ENCODE data around the gene RIC8B.

The RIC8B gene

DNA sequence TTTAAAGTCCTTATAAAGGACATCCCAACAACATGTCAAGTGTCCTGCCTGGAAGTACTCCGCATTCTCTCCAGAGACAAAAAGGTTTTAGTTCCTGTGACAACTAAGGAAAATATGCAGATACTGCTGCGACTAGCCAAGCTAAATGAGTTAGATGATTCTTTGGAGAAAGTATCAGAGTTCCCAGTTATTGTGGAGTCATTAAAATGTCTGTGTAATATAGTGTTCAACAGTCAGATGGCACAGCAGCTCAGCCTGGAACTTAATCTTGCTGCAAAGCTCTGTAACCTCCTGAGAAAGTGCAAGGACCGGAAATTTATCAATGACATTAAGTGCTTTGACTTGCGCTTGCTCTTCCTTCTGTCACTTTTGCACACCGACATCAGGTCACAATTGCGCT, 40.2 kb downstream of the RIC8B start:
- no peak for DNase-seq

DNA sequence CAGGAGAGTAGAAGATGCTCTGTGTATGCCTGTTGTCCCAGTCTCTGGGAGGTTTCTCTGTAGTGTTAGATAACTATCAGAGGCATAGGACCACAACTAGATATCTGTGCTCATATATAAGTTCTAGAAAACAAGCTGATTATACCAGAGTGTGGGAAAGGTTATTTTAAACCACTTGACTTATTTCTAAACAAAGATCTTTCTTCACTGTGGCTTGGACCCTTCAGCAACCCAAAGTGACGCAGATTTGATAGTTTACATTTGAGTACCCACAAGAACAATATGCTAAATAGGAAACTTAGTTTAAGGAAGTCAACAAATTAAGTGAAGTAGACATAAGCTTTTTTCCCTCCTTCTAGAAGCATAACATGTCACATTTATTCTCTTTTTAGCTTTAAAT, 41.3 kb downstream of the RIC8B start:
- DNase-seq: no peak

DNA sequence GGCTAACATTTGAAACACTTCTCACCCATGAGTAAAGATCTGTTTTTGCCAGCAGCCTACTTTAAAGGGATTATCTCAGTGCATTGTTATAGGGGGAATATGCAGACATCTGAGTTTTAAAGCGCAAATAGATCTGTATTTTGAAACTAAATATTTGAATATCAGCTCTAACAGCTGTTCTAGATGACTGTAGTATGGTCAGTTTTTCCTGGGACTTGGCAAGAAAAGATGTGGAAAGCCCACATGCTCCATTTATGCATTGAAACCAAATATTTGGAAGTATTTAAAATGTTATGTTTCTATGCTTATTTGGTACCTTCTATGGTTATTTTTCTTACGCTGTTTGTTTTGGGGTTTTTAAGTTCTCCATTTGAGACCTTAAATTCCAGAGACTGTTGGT, 41.7 kb downstream of the RIC8B start:
- no peak for DNase-seq

DNA sequence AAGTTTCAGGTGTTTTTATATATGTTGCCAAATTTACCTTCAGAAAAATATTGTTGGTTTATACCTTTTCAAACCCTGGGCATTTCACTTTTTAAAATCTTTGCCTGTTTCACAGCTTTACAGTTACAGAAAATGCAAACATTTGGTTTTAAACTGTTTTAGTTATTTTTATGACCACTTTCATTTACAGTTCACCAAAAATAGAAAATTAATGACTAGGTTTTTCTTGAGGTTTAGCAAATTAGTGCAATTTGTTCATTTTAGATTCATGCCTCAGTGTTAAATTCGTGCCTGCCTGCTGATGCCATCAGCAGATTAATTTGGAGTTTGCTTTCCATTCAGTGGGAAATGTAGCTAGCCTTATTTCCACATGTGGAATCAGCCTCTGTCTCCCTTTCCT, 45.5 kb downstream of the RIC8B start:
- no peak for DNase-seq

DNA sequence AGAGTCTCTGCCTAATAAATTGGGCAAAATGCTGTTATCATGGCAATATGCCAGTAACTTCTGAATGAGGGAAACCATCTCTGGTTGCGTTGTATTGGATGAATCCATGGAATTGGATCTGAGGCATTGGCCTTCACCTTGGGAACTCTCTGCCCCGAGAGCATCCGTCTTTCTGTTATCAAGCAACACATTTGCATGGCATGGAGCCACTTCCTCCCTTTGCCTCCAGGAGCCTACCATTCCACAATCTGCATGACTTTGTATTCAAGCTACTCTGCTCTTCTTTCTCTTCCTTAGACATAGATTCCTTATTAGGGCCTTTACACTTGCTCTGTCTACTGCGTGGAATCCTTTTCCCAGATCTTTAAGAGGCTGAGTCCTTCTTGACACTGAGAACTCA, 57.2 kb downstream of the RIC8B start:
- DNase-seq: no peak

GRCh38 chr12:106837782-106838181, 63.3 kb downstream of the RIC8B start:
- no peak for DNase-seq

DNA sequence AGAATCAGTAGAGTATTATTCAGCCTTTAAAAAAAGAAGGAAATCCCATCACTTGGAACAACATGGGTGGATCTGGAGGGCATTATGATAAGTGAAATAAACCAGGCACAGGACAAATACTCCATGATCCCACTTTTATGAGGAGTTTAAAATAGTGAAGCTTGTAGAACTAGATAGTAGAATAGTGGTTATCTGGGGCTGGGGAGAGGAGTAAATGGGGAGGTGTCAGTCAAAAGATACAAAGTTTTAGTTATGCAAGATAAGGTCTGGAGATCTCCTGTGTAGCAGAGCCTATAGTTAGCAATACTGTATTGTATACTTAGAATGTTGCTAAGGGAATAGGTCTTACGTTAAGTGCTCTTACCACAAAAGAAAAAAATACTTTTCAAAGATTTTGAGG, 64.9 kb downstream of the RIC8B start:
- DNase-seq: no peak

GRCh38 chr12:106840243-106840642, 65.8 kb downstream of the RIC8B start:
- no peak for DNase-seq

DNA sequence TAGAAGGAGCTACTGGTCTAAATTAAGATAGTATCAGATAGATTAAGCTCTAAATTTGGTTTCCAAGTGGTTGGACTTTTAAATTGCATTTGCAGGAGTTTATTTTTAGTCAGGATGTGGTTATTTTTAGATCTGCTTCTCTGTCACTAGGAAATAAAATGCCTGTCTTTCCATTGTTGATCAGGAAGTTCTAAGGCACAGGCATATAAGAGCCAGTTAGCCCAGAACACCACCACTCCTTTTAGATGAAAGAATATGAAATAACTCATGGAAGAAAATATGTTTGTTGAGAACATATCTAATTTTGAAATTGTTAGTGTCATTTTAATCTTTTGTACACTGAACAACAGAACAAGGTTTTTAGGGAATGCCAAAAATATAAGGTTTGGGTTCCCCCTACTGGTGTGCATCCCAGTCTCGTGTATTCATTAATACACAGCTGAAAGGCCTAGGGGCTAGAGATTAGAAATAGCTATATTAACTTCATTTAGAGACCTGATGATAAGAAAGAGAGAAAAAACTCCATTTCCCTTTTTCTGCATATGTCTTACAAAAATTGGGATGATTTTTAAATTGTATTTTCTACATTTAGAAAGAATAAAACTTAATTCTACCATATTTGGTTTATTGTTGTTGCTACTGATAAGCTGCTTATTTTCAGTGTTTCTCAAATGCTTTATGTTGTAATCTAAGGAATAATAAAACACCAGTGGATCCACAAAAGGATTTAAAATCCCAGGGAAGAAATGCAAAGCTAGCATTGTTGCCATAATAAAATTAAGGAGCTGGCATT, 67.2 kb downstream of the RIC8B start:
- DNase-seq: peak; percentile 29

DNA sequence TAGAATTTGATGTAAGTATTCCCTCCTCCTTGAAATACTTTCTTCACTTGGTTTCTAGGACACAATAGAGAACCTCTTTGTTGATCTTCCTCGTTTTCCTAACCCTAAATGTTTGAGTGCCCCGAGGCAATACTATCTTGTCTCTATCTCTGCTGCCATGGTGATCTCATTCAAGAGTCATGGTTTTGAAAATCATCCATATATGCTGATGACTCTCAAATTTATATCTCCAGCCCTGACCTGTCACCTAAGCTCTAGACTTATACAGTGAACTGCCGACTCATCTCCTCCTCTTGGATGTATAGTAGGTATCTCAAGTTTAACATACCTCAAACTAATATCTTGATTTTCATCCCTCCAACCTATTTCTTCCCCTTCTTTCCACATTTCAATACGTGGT, 71.4 kb downstream of the RIC8B start:
- DNase-seq: no peak

DNA sequence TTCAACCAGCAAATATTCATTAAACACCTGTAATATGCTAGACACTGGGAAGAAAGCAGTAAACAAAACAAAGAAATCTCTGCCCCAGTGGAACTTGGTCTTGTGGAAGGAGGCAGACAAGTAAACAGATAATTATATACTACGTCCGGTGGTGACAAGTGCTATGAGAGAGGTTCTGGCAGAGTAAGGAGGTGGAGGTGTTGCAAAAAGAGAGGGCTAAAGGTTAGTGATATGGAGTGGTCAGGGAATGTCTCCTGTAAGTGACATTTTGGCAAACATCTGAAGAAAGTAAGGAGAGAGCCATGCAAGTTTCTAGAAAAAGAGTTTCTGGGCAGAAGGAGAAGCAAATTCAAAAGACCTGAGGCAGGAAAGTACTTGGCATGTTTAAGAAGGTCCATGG, 73.4 kb downstream of the RIC8B start:
- DNase-seq: no peak

- no peak for DNase-seq
These were observed 76.8 kb downstream of the RIC8B start for GRCh38 chr12:106851306-106851705.

GRCh38 chr12:106854723-106855122, 80.2 kb downstream of the RIC8B start:
- DNase-seq: no peak

DNA sequence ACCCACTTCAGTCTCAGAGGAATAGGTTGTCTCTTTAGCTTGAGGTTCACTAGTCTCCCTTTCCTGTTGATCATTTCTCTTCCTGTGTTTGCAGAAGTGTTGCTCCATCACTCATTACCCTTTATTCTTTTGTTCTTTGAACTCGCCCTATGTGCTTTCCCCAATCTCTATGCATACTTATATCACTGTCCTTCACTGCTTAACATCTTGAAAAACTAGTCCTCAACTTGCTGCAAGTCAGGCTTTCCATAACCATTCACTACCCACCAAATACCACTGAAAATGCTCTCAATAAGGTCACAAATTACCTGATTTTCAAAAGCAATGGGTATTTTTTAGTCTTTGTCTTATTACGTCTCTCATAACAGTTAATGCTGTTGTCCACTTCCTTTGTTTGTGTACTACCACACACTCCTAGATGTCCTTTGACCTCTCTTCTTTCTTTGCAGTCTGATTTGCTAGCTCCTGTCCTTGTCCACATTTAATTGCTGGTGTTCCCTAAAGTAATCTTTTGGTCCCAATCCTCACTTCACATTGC, 80.8 kb downstream of the RIC8B start:
- no peak for DNase-seq

DNA sequence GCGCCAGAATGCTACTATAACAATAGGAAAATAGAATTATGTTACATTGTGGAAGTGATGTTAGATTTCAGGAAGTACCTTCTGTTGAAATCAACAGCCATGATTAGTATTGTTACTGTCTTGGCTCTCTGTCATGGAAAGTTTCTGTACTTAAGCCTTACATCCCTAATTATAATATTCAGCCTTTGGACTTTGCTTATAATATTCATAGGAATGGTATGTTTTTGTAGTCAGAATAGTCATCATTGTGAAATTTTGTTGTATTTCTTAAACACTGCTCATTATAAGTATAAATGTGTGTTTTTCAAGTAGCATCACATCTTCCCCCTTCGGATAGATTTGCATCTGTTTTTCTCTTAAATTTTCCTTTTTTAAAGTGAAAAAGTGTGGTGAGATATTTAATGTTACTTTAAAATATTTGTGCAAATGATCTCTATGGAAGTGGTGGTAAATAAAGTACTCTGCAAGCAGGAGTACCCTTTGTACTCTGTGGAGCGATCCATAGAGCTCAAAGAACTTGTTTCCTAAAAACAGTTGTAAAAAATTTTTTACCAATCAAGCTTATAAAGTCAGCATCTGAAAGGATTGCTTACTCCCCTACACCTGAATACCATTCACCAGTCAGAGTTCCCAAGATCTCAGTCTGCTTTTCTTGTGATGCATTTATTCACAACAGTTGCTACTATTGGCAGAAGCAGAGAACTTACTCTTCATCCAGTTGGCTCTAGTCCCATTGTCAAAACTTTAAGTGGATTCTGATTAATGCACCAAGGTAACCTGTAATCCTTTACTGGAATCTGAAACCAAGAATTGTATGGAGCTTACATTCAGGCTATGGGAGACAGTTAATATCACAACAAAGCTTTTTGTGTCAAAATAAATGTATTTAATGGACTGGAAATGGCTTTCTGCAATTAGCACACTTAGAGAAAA, 87.8 kb downstream of the RIC8B start:
- DNase-seq: no peak

DNA sequence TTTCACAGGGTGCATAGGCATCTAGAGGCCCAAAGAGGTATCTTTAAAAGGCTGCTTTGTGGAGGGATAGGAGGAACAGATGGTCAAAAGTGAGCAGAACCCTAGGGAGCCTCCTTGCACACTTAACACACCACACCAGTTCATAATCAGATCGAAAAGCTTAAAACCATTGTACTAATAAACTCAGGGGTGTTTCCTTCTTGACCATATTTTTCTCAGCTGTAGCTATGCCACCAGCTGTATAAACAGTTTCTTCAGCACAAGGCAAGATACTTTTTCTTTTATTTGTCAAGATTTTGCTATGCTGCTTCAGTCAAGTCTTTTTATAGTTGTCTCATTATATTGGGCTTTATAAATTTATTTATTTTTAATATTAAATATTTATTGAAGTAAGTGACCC, 88.7 kb downstream of the RIC8B start:
- DNase-seq: no peak

- DNase-seq: no peak
These were observed 91.2 kb downstream of the RIC8B start for GRCh38 chr12:106865683-106866082.

DNA sequence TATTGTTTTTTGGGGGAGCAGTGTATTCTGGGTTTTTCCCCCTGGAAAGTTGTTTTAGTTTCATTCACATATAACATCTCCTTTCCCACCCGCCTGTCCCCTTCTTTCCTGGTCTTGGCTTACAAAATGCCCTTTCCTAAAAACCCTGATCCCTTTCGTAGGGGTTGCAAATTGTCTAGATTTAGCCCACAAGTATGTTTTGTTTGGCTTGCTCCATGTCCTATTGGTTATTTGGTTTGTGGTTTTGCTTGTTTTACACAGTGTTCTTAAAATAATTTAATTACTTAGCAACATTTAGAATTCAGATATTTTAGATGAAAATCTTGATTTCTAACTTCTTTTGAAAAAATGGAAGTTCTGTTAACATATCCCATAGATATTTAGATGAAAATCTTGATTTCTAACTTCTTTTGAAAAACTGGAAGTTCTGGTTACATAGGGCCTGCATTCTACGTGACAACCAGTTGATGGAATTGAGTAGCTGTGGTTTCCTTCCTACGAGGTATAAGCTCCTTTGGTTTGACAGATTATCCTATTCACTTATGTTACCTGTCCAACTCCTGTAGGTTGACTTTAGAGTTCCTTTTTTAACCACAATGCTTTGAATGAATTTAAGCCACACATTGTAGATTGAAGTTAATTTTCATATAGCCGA, 92.1 kb downstream of the RIC8B start:
- no peak for DNase-seq

GRCh38 chr12:106867651-106868050, 93.2 kb downstream of the RIC8B start:
- DNase-seq: no peak

DNA sequence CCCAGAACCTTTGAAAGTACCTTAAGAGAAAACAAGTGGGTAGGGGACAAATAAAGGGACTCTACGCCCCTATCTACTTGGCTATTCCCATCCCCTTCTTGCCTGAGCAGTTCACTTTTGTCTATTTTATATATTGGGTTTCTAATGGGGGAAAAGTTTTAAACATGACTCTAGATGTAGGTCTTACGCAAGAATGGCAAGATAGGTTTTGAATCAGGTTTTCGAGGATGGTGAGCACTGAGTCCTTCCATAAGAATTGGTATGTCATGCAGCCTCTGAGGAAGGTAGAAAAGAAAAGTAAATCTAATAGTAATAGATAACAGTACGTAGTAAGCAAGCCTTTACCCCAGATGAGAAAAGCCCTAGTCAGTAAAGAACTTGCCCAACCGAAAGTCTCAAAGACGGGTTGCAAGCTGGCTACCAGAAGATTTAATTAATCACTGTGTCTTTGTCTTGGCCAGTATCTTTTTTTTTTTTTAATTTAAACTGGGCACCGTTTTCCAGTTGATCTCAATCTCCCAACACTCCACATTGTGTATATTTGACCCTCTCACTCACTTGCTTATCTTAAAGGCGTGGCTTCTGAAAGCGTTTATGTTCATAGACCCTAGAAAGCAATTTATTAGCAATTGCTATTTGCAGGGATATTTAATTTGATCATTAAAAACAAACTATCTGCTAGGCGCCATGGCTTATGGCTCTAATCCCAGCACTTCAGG, 94.7 kb downstream of the RIC8B start:
- no peak for DNase-seq

GRCh38 chr12:106870116-106870515, 95.6 kb downstream of the RIC8B start:
- no peak for DNase-seq

DNA sequence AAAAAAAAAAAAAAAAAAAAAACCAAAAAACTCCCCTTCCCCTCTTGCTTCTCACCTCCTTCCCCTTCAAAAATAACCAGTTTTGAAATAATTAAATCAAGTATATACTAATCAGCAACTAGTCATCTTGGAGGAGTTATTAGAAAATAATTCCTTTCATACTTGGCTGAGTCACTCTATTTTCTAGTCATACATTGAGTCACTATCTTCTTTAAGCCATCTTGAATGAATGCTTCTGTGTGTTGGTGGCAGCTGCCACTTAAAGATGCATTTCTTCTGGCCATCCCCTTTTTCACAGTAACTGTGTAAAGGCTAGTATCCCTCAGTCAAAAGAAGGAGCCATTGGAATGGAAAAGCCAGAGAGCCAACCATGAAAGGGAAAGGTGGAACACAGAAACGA, 97.0 kb downstream of the RIC8B start:
- no peak for DNase-seq

DNA sequence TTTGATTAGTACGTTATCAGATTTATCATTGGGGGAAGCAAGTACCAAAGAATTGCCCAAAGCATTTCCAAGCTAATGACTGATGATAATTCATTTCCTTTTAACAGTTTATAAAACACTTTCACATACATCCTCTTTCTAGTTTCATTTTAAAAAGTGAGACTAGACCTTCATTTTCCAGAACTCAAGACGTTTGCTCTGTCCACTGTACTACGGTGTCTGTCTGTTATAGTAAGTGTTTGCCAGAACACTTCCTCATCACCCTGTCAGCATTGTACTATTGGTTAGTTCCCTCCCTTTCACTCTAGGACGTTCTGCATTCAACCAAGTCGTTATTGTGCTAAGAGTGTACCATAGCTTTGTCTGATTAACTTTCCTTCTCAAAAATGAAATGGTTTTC, 99.5 kb downstream of the RIC8B start:
- no peak for DNase-seq

Measured in stimulated activated CD4-positive, alpha-beta T cell treated with anti-CD3 and anti-CD28 coated beads, Interleukin-4, amount 100 ng/mL, for 24 hours (primary cell).